Lower leg skin (tissue), 4 donors: ENCODE measurements around the gene TXNL4A. TPM values are rescaled to one million over a fixed set of nuclear protein-coding genes. Genes with fewer than 3 reads are reported as not detected.

Experiments used
- DNase-seq, 2 donors: peaks; one replicate each; pipeline ENCODE4 v3.0.0-alpha.2; 2019; ENCODE audit warnings: low spot score in 2 of 2
- H3K4me3 ChIP-seq: fragments of 200-600 bp; sonication (generic); 2 replicates; pipeline ENCODE4 v1.5.1; 2017; ENCODE audit warnings: mild to moderate bottlenecking, low read depth; ENCODE audit not compliant: poor library complexity, severe bottlenecking
- POLR2A ChIP-seq, 2 donors: fragments of 450-650 bp; IDR thresholded peaks; one replicate each; pipeline ENCODE4 v1.6.1; 2016 to 2017; ENCODE audit warnings: antibody characterized with exemption in 2 of 2, mild to moderate bottlenecking in 1 of 2, moderate library complexity in 1 of 2
- WGBS, 2 donors: methylation state at CpG; one replicate each; pipeline ENCODE4 v1.1.5; 2018; 5-methylcytosine and 5-hydroxymethylcytosine counted together
- intact Hi-C: fragments of 100-400 bp; cut with DNase I; formaldehyde crosslinking; loops from one replicate; pipeline ENCODE4 v1.15.0; 2023; ENCODE audit warnings: low total_unique reads
- total RNA-seq, 4 donors: library from RNA; depleted of rRNA; stranded (reverse); fragments of >200 nt; gene quantifications; one replicate each; pipeline ENCODE4 v1.1.0, GENCODE V29; 2016
- TF ChIP-seq, protein P1 (sequence below), 3 donors: fragments of 450-650 bp; IDR thresholded peaks; one replicate each; pipeline ENCODE4 v1.5.1; 2016; ENCODE audit warnings: antibody characterized with exemption in 3 of 3, mild to moderate bottlenecking in 3 of 3, moderate library complexity in 2 of 3

TXNL4A gene
- total RNA-seq, 4 donors from 2014 or later: 12.6 to 49.9 (median 24.0) TPM

GRCh38 chr18:80010551-80010906 is 22.2 kb upstream of the TXNL4A start:
- TF ChIP-seq POLR2A (IDR thresholded peaks at IDR 0.05): no peak
- TF ChIP-seq, protein P1, sequence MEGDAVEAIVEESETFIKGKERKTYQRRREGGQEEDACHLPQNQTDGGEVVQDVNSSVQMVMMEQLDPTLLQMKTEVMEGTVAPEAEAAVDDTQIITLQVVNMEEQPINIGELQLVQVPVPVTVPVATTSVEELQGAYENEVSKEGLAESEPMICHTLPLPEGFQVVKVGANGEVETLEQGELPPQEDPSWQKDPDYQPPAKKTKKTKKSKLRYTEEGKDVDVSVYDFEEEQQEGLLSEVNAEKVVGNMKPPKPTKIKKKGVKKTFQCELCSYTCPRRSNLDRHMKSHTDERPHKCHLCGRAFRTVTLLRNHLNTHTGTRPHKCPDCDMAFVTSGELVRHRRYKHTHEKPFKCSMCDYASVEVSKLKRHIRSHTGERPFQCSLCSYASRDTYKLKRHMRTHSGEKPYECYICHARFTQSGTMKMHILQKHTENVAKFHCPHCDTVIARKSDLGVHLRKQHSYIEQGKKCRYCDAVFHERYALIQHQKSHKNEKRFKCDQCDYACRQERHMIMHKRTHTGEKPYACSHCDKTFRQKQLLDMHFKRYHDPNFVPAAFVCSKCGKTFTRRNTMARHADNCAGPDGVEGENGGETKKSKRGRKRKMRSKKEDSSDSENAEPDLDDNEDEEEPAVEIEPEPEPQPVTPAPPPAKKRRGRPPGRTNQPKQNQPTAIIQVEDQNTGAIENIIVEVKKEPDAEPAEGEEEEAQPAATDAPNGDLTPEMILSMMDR (IDR thresholded peaks at IDR 0.05): no peak
- intact Hi-C loops: no loop called here
- H3K4me3 ChIP-seq: no peak overlapping the region
- DNase-seq: no peak
- 53 to 77% methylated on average over 5 of the region's 5 CpGs for WGBS, 2 donors

DNA sequence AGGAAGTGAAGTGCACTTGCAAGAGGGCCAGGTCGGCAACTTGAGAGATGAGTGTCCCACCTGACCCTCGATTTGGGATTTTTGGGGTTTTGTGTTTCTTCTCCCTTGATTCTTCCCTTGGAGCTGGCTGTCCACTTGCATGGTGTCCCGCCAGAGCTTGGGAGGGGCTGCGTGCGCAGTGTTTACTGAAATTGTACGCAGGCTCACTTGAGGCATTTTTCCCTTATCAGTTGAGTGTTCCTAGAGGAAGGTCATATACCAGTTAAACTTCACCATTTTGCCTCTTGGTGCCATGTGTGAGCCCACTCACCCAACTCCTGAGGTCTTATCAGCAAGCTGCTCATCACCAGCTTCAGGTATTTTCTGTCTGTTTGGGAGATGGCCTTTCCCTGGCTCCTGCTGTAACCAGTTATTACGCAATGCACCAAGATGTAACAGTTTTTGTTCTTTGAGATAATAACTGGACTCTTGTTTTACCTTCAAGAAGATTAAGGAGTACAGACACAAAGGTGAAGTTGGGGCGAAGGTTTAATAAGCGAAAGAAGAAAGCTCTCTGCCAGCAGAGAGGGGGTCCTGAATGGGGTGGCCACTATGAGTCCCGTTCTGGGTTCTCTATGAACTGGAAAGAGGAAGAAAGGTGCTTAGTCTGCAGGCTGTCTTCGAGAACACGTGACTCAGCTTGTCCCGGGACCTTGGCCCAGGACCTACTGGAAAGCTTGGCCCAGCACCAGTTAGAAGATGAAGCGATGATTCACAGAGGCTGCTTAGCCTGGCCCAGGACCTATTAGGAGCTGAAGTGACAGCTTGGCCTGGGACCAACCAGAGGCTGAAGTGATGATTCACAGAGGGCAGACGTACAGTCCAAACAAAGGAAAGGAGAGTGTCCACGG is 21.5 kb upstream of the TXNL4A start:
- intact Hi-C loops: no loop called here

DNA sequence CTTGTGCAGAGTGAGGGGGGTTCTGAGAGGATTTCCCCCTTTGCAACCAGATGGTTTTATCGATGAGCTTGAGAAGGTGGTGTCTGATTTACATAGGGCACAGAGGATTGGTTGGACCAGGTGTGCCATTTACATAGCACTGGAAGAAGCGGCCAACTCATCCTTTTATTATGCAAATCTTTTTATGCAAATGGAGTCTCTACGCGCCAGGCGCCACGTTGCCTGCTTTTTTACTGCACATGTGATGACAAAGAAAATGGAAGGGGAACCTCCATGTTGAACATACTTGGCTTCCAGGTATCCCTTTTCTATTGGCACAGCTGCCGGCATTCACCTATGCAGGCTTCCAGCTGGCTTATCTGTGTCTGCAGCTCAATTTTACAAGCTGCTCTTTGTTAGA is 18.4 kb upstream of the TXNL4A start:
- no peak for DNase-seq
- WGBS, 2 donors: 71 to 72% methylated on average over 7 of the region's 7 CpGs
- TF ChIP-seq, protein P1 (IDR thresholded peaks at IDR 0.05): no peak
- TF ChIP-seq POLR2A (IDR thresholded peaks at IDR 0.05): no peak
- intact Hi-C loops: no loop called here
- H3K4me3 ChIP-seq: no peak overlapping the region

More for the DNA sequence above, 21.5 kb upstream of the TXNL4A start:
- TF ChIP-seq, protein P1 (IDR thresholded peaks at IDR 0.05): no peak
- no peak for TF ChIP-seq POLR2A (IDR thresholded peaks at IDR 0.05)
- H3K4me3 ChIP-seq: no peak overlapping the region
- WGBS, 2 donors: 67 to 68% methylated on average over 16 of the region's 16 CpGs
- peak in 1 of 2 donors; percentile 57 for DNase-seq

DNA sequence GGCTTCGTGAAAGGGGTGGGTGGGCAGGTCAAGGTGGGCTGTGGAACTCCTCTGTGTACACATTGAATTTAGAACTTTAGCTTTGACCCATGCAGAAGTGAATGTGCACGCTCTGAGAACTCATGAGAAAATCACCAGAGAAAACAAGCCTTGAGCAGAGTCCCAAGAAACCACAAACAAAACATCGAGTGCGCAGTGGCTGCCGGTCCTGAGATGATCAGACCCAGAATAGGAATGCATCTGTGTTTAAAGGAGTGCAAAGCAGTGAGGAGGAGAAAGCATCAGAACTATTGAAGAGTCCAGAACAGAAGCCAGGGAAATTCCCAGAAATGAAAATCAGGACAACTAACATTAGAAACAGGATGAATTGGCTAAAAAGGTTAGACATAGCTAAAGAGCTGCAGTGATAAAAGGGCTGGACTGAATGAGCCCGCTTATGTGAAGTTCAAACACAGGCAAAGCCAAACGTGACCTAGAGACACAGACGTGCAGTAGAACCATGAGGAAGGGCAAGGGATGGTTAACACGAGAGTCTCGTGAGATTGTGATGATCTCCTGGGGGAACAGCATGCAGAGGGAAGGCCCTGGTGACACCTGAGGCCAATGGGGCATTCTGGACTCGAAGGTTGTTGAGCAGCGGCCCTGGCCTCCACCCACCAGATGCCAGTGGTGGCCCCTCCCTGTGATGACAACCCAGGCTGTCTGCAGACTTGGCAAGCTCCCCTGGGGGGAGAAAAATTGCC is 16.4 kb upstream of the TXNL4A start:
- no peak overlapping the region for H3K4me3 ChIP-seq
- DNase-seq: peak in 1 of 2 donors; percentile 32
- 77 to 84% methylated on average over 12 of the region's 12 CpGs for WGBS, 2 donors
- intact Hi-C loops: no loop called here
- TF ChIP-seq, protein P1 (IDR thresholded peaks at IDR 0.05): no peak
- no peak for TF ChIP-seq POLR2A (IDR thresholded peaks at IDR 0.05)

- WGBS, 2 donors: 87 to 90% methylated on average over 5 of the region's 5 CpGs
Measured at GRCh38 chr18:80002468-80002867, 14.1 kb upstream of the TXNL4A start.

More at GRCh38 chr18:80002468-80002867, 14.1 kb upstream of the TXNL4A start:
- TF ChIP-seq POLR2A (IDR thresholded peaks at IDR 0.05): no peak
- TF ChIP-seq, protein P1 (IDR thresholded peaks at IDR 0.05): no peak
- no peak for DNase-seq
- intact Hi-C loops: no loop called here
- no peak overlapping the region for H3K4me3 ChIP-seq
